GM06990 (cell line): ENCODE results near the gene PDE3B.
"Not testable (repeated sequence)": the region's sequence is repeated elsewhere in the genome, so short reads cannot be mapped to it uniquely, and the experiment has no call there.

Source experiments
- DNase-seq: peaks from one replicate; pipeline ENCODE4 v3.0.0-alpha.2; 2011; ENCODE audit not compliant: insufficient read length; ENCODE audit errors: extremely low read depth
- H3K27me3 ChIP-seq: replicated peaks from 2 replicates; pipeline ENCODE4 v1.6.0; 2011; ENCODE audit warnings: low read length; ENCODE audit not compliant: control insufficient read depth, insufficient read depth
- H3K36me3 ChIP-seq: 2 replicates; pipeline ENCODE4 v1.5.1; 2011; ENCODE audit warnings: low read length; ENCODE audit not compliant: control insufficient read depth, insufficient read depth
- H3K4me3 ChIP-seq: replicated peaks from 2 replicates; pipeline ENCODE4 v1.5.1; 2011; ENCODE audit warnings: low read depth, mild to moderate bottlenecking, control low read depth, low read length
- TF ChIP-seq, protein P1 (sequence below): IDR thresholded peaks from 2 replicates; pipeline ENCODE4 v1.5.1; 2011; ENCODE audit warnings: low read length, control low read depth, mild to moderate bottlenecking, inconsistent platforms; ENCODE audit not compliant: insufficient read depth, poor library complexity, severe bottlenecking

PDE3B gene

GRCh38 chr11:14623036-14623435, 20.6 kb upstream of the PDE3B start:
- TF ChIP-seq, protein P1, sequence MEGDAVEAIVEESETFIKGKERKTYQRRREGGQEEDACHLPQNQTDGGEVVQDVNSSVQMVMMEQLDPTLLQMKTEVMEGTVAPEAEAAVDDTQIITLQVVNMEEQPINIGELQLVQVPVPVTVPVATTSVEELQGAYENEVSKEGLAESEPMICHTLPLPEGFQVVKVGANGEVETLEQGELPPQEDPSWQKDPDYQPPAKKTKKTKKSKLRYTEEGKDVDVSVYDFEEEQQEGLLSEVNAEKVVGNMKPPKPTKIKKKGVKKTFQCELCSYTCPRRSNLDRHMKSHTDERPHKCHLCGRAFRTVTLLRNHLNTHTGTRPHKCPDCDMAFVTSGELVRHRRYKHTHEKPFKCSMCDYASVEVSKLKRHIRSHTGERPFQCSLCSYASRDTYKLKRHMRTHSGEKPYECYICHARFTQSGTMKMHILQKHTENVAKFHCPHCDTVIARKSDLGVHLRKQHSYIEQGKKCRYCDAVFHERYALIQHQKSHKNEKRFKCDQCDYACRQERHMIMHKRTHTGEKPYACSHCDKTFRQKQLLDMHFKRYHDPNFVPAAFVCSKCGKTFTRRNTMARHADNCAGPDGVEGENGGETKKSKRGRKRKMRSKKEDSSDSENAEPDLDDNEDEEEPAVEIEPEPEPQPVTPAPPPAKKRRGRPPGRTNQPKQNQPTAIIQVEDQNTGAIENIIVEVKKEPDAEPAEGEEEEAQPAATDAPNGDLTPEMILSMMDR, result no peak
- H3K27me3 ChIP-seq, result no peaks in the 10 kb centered on the region
- no peak for DNase-seq
- no peaks in the 10 kb centered on the region for H3K36me3 ChIP-seq
- H3K4me3 ChIP-seq, result no peak overlapping the region

DNA sequence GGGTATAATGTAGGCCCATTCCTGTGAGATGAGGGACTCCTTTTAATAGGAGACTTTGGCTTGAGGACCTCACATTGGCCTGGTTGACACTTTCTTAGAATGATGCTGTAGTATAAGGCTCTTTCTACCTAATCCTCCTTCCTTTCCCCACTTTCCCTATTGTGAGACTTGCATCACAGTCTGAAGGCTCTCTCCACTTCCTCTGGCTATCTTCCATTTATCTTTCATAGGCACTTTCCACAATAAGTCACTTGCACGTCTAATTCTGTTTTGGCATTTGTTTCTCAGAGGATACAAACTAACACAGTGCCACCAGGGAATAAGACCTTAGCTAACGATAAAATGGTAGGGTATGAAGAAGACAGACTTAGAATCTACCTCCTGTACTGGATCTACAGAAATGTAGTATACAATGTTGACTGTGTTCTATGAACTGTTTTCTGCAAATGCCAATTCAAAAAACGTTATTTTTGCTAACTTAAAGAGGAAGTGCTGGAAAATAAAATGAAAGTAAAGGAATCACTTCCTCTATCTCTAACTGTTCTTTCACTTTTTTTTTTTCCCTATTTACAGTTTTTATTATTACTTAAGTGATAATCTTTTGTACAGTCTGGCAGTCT, 17.9 kb upstream of the PDE3B start:
- Histone ChIP-seq H3K27me3 (no peaks in the 10 kb centered on the region), H3K36me3 (no peaks in the 10 kb centered on the region), H3K4me3 (no peak overlapping the region)
- TF ChIP-seq, protein P1, result no peak
- DNase-seq, result no peak

DNA sequence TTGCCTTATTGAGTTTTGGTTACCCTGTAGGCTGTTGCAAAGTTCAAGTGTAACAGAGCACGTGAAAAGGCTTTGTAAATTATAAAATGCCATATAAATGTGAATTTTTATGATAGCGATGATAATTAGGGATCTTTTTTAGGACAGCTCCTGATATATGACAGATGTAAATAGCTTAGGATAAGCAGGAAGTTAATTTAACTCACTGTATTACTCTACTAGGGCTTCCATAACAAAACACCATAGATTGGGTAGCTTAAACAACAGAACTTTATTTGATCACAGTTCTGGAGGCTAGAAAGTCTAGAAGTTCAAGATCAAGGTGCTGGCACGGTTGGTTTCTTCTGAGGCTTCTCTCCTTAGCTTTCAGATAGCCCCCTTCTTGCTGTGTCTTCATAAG, 17.0 kb upstream of the PDE3B start:
- DNase-seq, result no peak
- Histone ChIP-seq H3K4me3 (no peak overlapping the region), H3K36me3 (no peaks in the 10 kb centered on the region), H3K27me3 (no peaks in the 10 kb centered on the region)
- TF ChIP-seq, protein P1, result no peak

GRCh38 chr11:14633506-14634224, 9.9 kb upstream of the PDE3B start:
- H3K36me3 ChIP-seq, H3K27me3 ChIP-seq, H3K4me3 ChIP-seq, DNase-seq: not testable (repeated sequence)

DNA sequence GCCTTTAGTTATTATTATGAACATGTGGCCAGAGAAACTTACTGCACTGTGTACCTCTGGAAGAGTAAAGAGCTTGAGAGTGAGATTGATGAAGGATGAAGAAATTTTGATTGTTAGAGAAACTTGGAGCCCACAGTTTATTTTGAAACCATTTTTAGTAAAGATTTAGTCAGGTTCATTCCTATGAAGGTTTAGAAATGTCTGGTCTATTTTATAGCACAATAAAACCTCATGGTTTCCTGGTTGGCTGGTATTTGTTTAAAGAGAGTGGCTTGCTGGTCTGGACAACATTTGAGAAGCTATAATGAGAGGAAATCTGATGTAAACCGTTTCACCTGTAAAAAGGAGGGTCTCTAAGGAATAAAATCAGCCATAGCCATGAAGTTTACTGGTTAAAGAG, 8.8 kb upstream of the PDE3B start:
- TF ChIP-seq, protein P1, result no peak
- no peaks in the 10 kb centered on the region for H3K36me3 ChIP-seq
- no peaks in the 10 kb centered on the region for H3K27me3 ChIP-seq
- H3K4me3 ChIP-seq, result no peak overlapping the region
- DNase-seq, result no peak

GRCh38 chr11:14635546-14635945, 8.1 kb upstream of the PDE3B start:
- no peaks in the 10 kb centered on the region for H3K36me3 ChIP-seq
- DNase-seq, result no peak
- no peak overlapping the region for H3K4me3 ChIP-seq
- no peaks in the 10 kb centered on the region for H3K27me3 ChIP-seq
- TF ChIP-seq, protein P1, result no peak
